Activated gamma-delta T cell (primary cell): Measurements from ENCODE around the gene RFC2.
"Not testable (repeated sequence)": the region's sequence is repeated elsewhere in the genome, so short reads cannot be mapped to it uniquely, and the experiment has no call there.

Experiments used
- DNase-seq: peaks from one replicate; lab custom pipeline; 2025; lab: John Stamatoyannopoulos, UW

Gene RFC2

GRCh38 chr7:74282748-74283459 is 28.7 kb upstream of the RFC2 start:
- DNase-seq: no peak

DNA sequence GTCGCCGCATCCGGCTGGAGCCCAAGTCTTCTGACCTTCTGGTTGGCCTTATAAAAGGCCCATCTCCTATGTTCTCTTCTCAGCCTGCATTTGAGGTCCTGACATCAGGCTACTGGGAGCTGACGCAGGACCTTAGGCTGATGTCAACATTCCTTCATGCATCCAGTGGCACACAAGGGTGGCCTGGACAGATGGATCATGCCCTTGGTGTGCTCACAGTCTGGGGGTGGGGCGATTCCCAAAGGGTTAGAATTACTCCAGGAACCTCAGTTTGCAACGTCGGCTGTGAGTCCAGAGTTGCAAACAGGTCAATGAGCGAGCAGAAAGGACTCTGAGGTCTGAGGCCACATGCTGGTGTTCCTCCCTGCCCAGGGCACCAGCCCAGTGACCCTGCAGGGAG is 26.8 kb upstream of the RFC2 start:
- DNase-seq: no peak

- no peak for DNase-seq
These were observed 23.4 kb upstream of the RFC2 start for GRCh38 chr7:74277636-74278035.

DNA sequence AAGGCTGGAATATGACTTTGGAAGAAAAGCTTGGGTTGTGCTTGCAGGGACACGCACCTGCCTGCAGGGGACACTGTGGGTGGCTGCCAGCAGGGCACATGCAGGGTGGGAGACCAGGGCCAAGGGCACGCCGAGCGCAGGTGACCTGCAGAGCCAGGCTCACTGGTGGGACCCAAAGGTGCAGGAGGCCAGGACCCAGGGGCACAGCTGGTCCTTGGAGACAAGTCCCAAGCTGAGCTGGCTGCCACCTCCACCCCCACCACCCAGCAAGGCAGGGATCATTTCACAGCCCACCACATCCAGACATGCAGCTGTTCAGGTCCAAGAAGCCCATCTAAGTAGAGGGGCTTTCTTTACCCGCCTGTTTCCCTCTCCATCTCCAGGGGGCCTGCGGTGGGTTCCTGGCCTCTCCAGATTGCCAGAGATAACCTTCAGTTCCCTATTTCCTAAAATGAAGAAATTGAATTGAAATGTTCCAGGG is 21.2 kb upstream of the RFC2 start:
- no peak for DNase-seq

- no peak for DNase-seq
These were observed 18.3 kb upstream of the RFC2 start for GRCh38 chr7:74272305-74273038.

DNA sequence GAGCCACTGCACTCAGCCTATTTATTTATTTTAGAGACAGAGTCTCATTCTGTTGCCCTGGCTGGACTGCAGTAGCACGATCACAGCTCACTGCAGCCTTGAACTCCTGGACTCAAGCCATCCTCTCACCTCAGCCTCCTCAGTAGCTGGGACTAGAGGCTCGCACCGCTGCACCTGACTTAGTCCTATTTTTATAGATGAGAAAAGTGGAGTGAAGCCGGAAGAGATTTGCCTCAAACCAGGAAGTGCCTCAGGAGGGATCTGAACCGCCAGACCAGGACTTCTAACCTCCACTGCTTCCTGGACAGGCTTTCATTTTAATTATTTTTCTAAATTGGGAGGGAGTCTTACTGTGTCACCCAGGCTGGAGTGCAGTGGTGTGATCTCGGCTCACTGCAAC is 17.5 kb upstream of the RFC2 start:
- no peak for DNase-seq

- DNase-seq: no peak
These were observed 15.6 kb upstream of the RFC2 start for GRCh38 chr7:74269757-74270277.

DNA sequence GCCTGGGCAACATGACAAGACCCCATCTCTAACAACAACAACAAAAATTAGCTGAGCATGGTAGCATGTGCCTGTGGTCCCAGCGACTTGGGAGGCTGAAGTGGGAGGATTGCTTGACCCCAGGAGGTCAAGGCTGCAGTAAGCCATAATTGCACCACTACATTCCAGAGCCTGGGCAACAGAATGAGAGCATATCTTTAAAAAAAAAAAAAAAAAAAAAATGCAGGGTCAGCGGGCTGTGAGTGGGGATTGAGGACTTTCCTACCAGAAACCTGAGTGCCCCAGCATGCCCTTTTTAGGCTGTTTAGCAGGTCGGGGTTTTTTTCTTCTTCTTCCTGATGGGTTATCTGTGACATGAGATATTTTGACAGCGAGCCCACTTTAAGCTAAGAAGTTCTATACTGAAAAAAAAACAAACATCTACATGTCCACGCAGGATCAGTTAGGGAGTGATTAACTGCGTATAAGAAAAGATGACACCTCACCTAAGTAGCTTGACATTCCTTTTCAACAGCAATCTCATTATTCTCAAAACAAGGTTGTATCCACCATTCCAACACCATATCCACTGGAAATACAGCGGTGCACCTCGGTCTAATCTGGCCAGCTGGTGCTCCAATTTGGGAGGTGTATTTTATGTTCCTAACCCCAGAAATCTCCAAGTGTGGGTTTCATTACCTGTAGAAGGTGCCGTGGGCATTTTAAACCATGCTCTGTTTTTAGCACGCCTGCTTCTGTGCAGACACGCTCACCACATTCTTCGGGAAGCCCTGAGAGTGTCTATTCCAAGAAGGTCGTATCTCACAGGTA is 13.8 kb upstream of the RFC2 start:
- DNase-seq: no peak

DNA sequence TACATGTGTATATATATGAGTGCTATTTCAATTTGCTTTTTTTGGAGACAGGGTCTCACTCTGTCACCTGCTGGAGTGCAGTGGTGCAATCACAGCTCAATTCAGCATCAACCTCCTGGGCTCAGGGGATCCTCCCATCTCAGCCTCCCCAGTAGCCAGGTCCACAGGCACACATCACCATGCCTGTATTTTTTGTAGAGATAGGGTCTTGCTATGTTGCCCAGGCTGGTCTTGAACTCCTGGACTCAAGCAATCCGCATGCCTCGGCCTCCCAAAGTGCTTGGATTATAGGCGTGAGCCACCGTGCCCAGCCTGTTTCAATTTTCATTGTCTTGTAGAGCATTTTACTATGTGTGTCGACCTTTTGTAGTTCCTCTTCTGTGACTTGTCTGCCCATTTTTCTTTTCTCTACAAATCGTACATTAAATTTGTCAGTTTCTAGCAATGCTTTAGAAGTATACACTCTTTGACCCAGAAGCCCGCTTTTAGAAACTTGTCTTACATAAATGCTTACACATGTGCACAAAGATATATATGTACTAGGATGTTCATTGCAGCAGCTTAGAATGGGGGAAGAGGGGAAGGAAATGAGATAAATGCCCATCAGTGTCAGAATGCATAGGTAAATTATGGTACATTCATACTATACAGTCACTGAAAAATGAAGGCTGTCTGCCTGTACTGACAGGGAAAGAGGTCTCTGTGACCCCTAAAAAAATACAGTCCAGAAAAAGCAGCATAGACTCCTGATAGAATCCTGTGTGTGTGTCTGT is 12.2 kb upstream of the RFC2 start:
- DNase-seq: no peak

GRCh38 chr7:74263399-74264120 is 9.4 kb upstream of the RFC2 start:
- no peak for DNase-seq

DNA sequence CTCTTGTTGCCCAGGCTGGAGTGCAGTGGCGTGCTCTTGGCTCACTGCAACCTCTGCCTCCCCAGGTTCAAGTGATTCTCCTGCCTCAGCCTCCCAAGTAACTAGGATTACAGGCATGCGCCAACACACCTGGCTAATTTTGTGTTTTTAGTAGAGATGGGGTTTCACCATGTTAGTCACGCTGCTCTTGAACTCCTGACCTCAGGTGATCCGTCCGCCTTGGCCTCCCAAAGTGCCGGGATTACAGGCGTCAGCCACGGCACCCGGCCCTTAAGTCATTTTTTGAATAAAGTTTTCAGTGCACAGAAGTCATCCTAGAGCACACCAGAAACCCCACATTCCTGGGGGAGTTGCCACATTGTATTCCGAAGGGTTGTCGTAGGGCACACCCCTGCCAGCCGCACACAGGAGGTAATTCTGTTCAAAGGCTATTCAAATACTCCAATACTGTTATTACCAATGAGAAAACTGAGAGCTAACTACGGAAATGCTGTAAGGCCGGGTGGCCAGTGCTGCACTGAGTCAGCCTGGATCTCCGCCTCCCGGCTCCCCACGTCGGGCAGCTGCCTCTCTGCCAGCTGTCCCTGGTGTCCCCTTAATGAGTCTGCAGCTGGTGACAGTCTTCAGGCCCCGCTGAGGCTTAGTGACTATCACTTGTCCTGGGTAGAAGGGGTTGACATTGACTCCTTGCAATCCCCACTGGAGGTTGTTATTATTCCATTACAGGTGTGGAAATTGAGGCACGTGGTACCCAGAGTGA is 8.6 kb upstream of the RFC2 start:
- no peak for DNase-seq

GRCh38 chr7:74258639-74259038 is 4.4 kb upstream of the RFC2 start:
- DNase-seq: no peak

DNA sequence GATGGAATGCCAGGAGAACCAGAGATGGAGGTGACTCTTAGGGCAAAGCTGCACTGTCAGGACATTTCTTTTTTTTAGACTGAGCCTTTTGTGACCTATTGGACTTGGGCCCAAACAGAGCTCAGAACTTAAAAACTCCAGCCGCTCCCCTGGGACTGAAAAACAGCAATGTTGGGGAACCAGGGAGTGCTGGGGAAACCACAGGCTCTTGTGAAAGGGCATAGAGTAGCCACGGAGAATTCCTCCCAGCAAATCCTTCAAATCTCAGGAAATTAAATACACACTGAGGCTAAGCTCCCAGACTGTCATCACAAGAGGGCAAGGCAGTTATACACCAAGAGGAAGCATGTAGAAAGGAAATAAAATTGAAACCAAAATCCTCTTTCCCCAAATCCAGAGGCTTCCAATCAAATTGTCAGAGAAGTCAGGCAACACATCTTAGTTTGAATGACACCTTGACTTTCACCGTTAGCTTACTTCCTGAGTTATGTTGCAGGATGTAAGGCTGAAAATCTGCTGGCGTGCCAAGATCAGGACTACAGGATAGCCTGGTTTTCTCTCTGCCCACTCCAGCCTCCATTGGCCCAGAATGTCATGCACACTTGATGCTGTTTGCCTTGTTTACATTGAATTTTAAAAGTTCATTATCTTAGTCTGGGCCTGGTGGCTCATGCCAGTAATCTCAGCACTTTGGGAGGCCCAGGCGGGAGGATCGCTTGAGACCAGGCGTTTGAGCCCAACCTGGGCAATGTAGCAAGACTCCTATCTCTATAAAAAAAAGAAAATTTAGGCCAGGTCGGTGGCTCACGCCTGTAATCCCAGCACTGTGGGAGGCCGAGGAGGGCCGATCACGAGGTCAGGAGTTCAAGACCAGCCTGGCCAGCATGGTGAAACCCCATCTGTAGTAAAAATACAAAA is 2.6 kb upstream of the RFC2 start:
- no peak for DNase-seq

- not testable (repeated sequence) for DNase-seq
These were observed 1.3 kb upstream of the RFC2 start for GRCh38 chr7:74255461-74255860.

GRCh38 chr7:74254858-74255379 is 720 bp upstream of the RFC2 start:
- DNase-seq: no peak

DNA sequence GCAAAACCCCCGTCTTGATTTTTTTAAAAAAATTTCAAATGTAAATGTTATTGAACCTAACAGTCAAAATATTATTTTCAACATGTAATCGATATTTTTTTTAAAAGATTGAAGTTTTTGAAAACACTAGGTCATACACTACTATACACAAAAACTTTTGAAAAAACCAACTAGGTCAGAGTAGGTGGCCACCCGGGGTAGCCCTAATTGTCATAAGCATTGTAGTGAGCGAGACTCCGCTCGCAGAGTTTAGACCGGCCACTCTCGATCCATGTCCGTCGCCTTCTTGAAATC is 417 bp downstream of the RFC2 start:
- no peak for DNase-seq

DNA sequence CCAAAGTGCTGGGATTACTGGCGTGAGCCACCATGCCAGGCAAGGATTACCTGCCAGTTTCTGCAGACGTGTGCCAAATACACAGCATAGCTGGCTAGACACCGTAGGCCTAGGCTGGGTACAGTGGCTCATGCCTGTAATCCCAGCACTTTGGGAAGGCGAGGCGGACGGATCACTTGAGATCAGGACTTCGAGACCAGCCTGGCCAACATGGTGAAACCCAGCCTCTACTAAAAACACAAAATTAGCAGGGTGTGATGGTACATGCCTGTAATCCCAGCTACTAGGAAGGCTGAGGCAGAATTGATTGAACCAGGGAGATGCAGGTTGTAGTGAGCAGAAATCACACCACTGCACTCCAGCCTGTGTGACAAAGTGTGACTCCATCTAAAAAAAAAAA is 868 bp downstream of the RFC2 start:
- no peak for DNase-seq

DNA sequence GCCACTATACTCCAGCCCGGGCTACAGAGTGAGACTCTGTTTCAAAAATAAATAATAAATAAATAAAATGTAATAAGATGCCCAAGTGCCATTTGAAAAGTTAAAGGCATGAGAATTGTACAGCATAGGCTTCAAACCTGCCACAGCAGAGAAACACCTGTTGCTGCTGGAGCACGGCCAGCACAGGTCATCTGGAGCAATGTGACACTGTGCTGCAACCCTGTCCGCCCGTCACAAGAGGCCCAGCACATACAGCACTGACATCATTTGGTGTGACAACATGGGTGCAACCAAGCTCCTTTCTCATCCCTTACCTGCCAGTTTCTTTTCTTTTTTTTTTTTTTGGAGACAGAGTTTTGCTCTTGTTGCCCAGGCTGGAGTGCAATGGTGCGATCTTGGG is 1.3 kb downstream of the RFC2 start:
- DNase-seq: no peak

DNA sequence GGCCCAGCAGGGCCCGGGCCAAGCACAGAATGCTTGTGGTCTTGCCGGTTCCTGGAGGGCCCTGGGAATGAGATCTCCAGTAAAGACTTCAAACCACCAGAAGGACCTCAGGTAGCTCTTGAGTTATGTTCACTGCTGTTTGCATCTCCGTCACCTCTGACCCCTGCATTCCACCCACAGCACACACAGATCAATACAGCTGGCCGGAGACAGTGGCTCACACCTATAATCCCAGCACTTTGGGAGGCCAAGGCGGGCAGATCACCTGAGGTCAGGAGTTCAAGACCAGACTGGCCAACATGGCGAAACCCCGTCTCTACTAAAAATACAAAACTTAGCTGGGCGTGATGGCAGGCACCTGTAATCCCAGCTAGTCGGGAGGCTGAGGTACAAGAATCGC is 5.1 kb downstream of the RFC2 start:
- not testable (repeated sequence) for DNase-seq
